ENCODE results near the gene TOP2A.

The TOP2A gene

GRCh38 chr17:40345994-40346764 lies 71.5 kb downstream of the TOP2A start:
- no peak for DNase-seq (ENCODE audit: low spot score)

- no peak for DNase-seq (ENCODE audit: low spot score)
These were observed 72.3 kb downstream of the TOP2A start for GRCh38 chr17:40345161-40345993.

- DNase-seq (ENCODE audit: low spot score) = no peak
These were observed 73.1 kb downstream of the TOP2A start for GRCh38 chr17:40344421-40345160.

- DNase-seq (ENCODE audit: low spot score) = no peak
These were observed 74.2 kb downstream of the TOP2A start for GRCh38 chr17:40343219-40344119.

GRCh38 chr17:40342504-40343218 lies 75.0 kb downstream of the TOP2A start:
- DNase-seq (ENCODE audit: low spot score) = no peak

- peak; percentile 70 for DNase-seq (ENCODE audit: low spot score)
These were observed 75.7 kb downstream of the TOP2A start for GRCh38 chr17:40341808-40342503.

- peak; percentile 82 for DNase-seq (ENCODE audit: low spot score)
These were observed 76.6 kb downstream of the TOP2A start for GRCh38 chr17:40340880-40341807.

- no peak for DNase-seq (ENCODE audit: low spot score)
These were observed 77.4 kb downstream of the TOP2A start for GRCh38 chr17:40340327-40340726.

- no peak for DNase-seq (ENCODE audit: low spot score)
These were observed 78.6 kb downstream of the TOP2A start for GRCh38 chr17:40338941-40339649.
